SK-N-SH treated with all-trans-retinoic acid at 6 μM for 48 hours (cell line): ENCODE measurements around the gene LGALS7.

Source experiments
- ATAC-seq: fragments of 200-7000 bp; cut with Tn5 transposase; 3 replicates; pipeline ENCODE4 v1.9.1; 2020; ENCODE audit warnings: mild to moderate bottlenecking, moderate library complexity
- ARNTL ChIP-seq: fragments of 450-650 bp; formaldehyde crosslinking; IDR thresholded peaks from 2 replicates; pipeline ENCODE4 v1.5.0; 2020; ENCODE audit warnings: low read depth, mild to moderate bottlenecking, moderate library complexity, borderline replicate concordance
- BACH2 ChIP-seq: fragments of 250-450 bp; sonication (Bioruptor Pico); IDR thresholded peaks from 2 replicates; pipeline ENCODE4 v1.9.0; 2021; ENCODE audit warnings: mild to moderate bottlenecking, borderline replicate concordance
- CREB5 ChIP-seq: fragments of 250-450 bp; sonication (Bioruptor Pico); IDR thresholded peaks from 2 replicates; pipeline ENCODE4 v1.5.1; 2020; ENCODE audit warnings: low read depth, mild to moderate bottlenecking, moderate library complexity
- CSDC2 ChIP-seq: fragments of 250-450 bp; sonication (Bioruptor Pico); IDR thresholded peaks from 2 replicates; pipeline ENCODE4 v1.5.0; 2020; ENCODE audit warnings: mild to moderate bottlenecking, moderate library complexity
- ESRRG ChIP-seq: fragments of 250-450 bp; sonication (Bioruptor Pico); IDR thresholded peaks from 2 replicates; pipeline ENCODE4 v1.6.1; 2021; ENCODE audit warnings: mild to moderate bottlenecking
- GLIS3 ChIP-seq: fragments of 250-450 bp; sonication (Bioruptor Pico); IDR thresholded peaks from 2 replicates; pipeline ENCODE4 v1.5.0; 2020; ENCODE audit warnings: mild to moderate bottlenecking, moderate library complexity
- ISL1 ChIP-seq: fragments of 250-450 bp; sonication (Bioruptor Pico); IDR thresholded peaks from 2 replicates; pipeline ENCODE4 v2.1.2; 2022; ENCODE audit warnings: mild to moderate bottlenecking, moderate library complexity
- OSR1 ChIP-seq: fragments of 250-450 bp; sonication (Bioruptor Pico); IDR thresholded peaks from 2 replicates; pipeline ENCODE4 v1.8.0; 2022; ENCODE audit warnings: moderate library complexity, mild to moderate bottlenecking, inconsistent platforms
- PATZ1 ChIP-seq: fragments of 250-450 bp; sonication (Bioruptor Pico); IDR thresholded peaks from 2 replicates; pipeline ENCODE4 v1.8.0; 2020; ENCODE audit warnings: mild to moderate bottlenecking, moderate library complexity, borderline replicate concordance
- POU6F1 ChIP-seq: fragments of 250-450 bp; sonication (Bioruptor Pico); IDR thresholded peaks from 2 replicates; pipeline ENCODE4 v1.8.0; 2021; ENCODE audit warnings: low read depth, mild to moderate bottlenecking, moderate library complexity, borderline replicate concordance
- PPARA ChIP-seq: fragments of 250-450 bp; sonication (Bioruptor Pico); IDR thresholded peaks from 2 replicates; pipeline ENCODE4 v1.5.0; 2020; ENCODE audit warnings: mild to moderate bottlenecking, borderline replicate concordance
- RARB ChIP-seq: fragments of 250-450 bp; sonication (Bioruptor Pico); IDR thresholded peaks from 2 replicates; pipeline ENCODE4 v1.8.0; 2021; ENCODE audit warnings: mild to moderate bottlenecking, moderate library complexity
- SNAI2 ChIP-seq: fragments of 250-450 bp; sonication (Bioruptor Pico); IDR thresholded peaks from 2 replicates; pipeline ENCODE4 v1.5.0; 2020; ENCODE audit warnings: mild to moderate bottlenecking, moderate library complexity
- TCF4 ChIP-seq: fragments of 250-450 bp; sonication (Bioruptor Pico); IDR thresholded peaks from 2 replicates; pipeline ENCODE4 v1.8.0; 2021; ENCODE audit warnings: mild to moderate bottlenecking, moderate library complexity, borderline replicate concordance
- TOX ChIP-seq: fragments of 250-450 bp; sonication (Bioruptor Pico); IDR thresholded peaks from 2 replicates; pipeline ENCODE4 v1.8.0; 2021; ENCODE audit warnings: mild to moderate bottlenecking, moderate library complexity, borderline replicate concordance
- TSHZ2 ChIP-seq: fragments of 250-450 bp; sonication (Bioruptor Pico); IDR thresholded peaks from 2 replicates; pipeline ENCODE4 v1.5.0; 2020; ENCODE audit warnings: mild to moderate bottlenecking, moderate library complexity
- ZC3H10 ChIP-seq: fragments of 250-450 bp; sonication (Bioruptor Pico); IDR thresholded peaks from 2 replicates; pipeline ENCODE4 v1.5.1; 2021; ENCODE audit warnings: mild to moderate bottlenecking, moderate library complexity
- ZFP3 ChIP-seq: fragments of 250-450 bp; sonication (Bioruptor Pico); IDR thresholded peaks from 2 replicates; pipeline ENCODE4 v1.5.0; 2020; ENCODE audit warnings: mild to moderate bottlenecking, moderate library complexity
- ZFP30 ChIP-seq: fragments of 450-650 bp; formaldehyde crosslinking; IDR thresholded peaks from 2 replicates; pipeline ENCODE4 v1.5.0; 2022; ENCODE audit warnings: mild to moderate bottlenecking, moderate library complexity
- ZNF565 ChIP-seq: fragments of 450-650 bp; formaldehyde crosslinking; conservative IDR thresholded peaks from 2 replicates; pipeline ENCODE4 v1.5.0; 2020; ENCODE audit warnings: low read depth, mild to moderate bottlenecking, moderate library complexity
- ZNF70 ChIP-seq: fragments of 450-650 bp; formaldehyde crosslinking; IDR thresholded peaks from 2 replicates; pipeline ENCODE4 v1.5.0; 2020; ENCODE audit warnings: mild to moderate bottlenecking, moderate library complexity
- ZNF8 ChIP-seq: fragments of 450-650 bp; formaldehyde crosslinking; IDR thresholded peaks from 2 replicates; pipeline ENCODE4 v1.5.0; 2020; ENCODE audit warnings: mild to moderate bottlenecking, moderate library complexity

The LGALS7 gene

GRCh38 chr19:38806371-38806770, 33.1 kb upstream of the LGALS7 start (continued):
- TF ChIP-seq PATZ1 (CRISPR knock-in tag) (no peak), ESRRG (CRISPR knock-in tag) (no peak), ZNF70 (no peak), PPARA (no peak), TCF4 (no peak), BACH2 (CRISPR knock-in tag) (no peak), OSR1 (CRISPR knock-in tag) (no peak)

- no peak for ATAC-seq
- no peak for TF ChIP-seq TOX (CRISPR knock-in tag)
- TF ChIP-seq ZNF565 (CRISPR knock-in tag): no peak
- TF ChIP-seq RARB: no peak
- TF ChIP-seq ESRRG (CRISPR knock-in tag): no peak
- TF ChIP-seq ARNTL (CRISPR knock-in tag): no peak
- TF ChIP-seq TCF4: no peak
- TF ChIP-seq BACH2 (CRISPR knock-in tag): no peak
- TF ChIP-seq GLIS3 (CRISPR knock-in tag): no peak
- TF ChIP-seq ZNF70: no peak
- no peak for TF ChIP-seq CREB5 (CRISPR knock-in tag)
- TF ChIP-seq OSR1 (CRISPR knock-in tag): no peak
- TF ChIP-seq SNAI2 (CRISPR knock-in tag): no peak
- no peak for TF ChIP-seq PPARA
- no peak for TF ChIP-seq ZFP3 (CRISPR knock-in tag)
- TF ChIP-seq POU6F1: no peak
- no peak for TF ChIP-seq PATZ1 (CRISPR knock-in tag)
- no peak for TF ChIP-seq ZFP30
- TF ChIP-seq ZC3H10 (CRISPR knock-in tag): no peak
- no peak for TF ChIP-seq CSDC2 (CRISPR knock-in tag)
Observed at GRCh38 chr19:38805180-38805579, 31.9 kb upstream of the LGALS7 start.

- TF ChIP-seq CREB5 (CRISPR knock-in tag): no peak
- no peak for TF ChIP-seq ZC3H10 (CRISPR knock-in tag)
- no peak for TF ChIP-seq PATZ1 (CRISPR knock-in tag)
- TF ChIP-seq ZNF8 (CRISPR knock-in tag): no peak
- TF ChIP-seq SNAI2 (CRISPR knock-in tag): no peak
- no peak for TF ChIP-seq ZNF70
- no peak for TF ChIP-seq OSR1 (CRISPR knock-in tag)
- no peak for TF ChIP-seq ZNF565 (CRISPR knock-in tag)
- no peak for TF ChIP-seq ARNTL (CRISPR knock-in tag)
- TF ChIP-seq PPARA: no peak
- TF ChIP-seq TCF4: no peak
- no peak for TF ChIP-seq ISL1
- TF ChIP-seq ZFP30: no peak
- no peak for TF ChIP-seq ZFP3 (CRISPR knock-in tag)
- TF ChIP-seq TSHZ2 (CRISPR knock-in tag): no peak
Observed at GRCh38 chr19:38803543-38803942, 30.2 kb upstream of the LGALS7 start.

More at GRCh38 chr19:38803543-38803942, 30.2 kb upstream of the LGALS7 start:
- no peak for ATAC-seq
